GM06990 (cell line): ENCODE measurements around the gene UNC80.

ENCODE experiments used
- DNase-seq: peaks from one replicate; pipeline ENCODE4 v3.0.0-alpha.2; 2011; ENCODE audit not compliant: insufficient read length; ENCODE audit errors: extremely low read depth
- H3K27me3 ChIP-seq: replicated peaks from 2 replicates; pipeline ENCODE4 v1.6.0; 2011; ENCODE audit warnings: low read length; ENCODE audit not compliant: control insufficient read depth, insufficient read depth
- H3K36me3 ChIP-seq: 2 replicates; pipeline ENCODE4 v1.5.1; 2011; ENCODE audit warnings: low read length; ENCODE audit not compliant: control insufficient read depth, insufficient read depth
- H3K4me3 ChIP-seq: replicated peaks from 2 replicates; pipeline ENCODE4 v1.5.1; 2011; ENCODE audit warnings: low read depth, mild to moderate bottlenecking, control low read depth, low read length
- TF ChIP-seq, protein P1 (sequence below): IDR thresholded peaks from 2 replicates; pipeline ENCODE4 v1.5.1; 2011; ENCODE audit warnings: low read length, control low read depth, mild to moderate bottlenecking, inconsistent platforms; ENCODE audit not compliant: insufficient read depth, poor library complexity, severe bottlenecking

The UNC80 gene

DNA sequence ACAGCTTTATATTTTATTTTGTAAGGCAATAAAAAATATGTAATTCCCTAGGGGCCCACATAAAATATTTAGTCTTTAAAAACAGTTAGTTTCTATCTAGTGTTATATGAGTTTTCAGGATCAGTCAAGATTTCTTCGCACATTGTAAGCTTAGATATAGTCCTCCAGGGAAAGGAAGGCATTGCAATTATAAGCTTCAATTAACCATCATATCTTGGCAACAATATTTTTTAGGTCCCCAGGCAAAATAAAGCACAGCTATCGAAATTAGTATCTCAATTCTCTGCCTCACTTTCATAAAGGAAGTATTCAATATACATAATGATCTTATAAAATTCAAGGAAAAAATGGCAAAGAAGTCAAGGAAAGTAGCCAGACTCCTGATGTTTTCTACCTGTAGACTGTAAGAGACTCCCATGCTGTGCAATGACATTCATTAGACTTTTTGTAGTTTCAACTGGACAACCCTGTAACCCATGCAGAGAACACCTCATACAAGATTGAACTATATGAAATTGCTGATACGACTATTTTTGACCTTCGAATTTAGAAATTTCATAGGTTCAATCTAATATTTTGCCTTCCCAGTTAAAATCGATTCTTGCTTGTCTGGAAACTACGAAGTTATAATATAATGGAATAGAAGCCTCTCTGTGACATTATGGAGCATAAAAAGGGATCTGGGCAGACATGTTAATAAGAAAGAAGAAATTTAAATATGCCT lies 96.8 kb downstream of the UNC80 start:
- Histone ChIP-seq H3K27me3 (no peaks in the 10 kb centered on the region), H3K36me3 (no peaks in the 10 kb centered on the region), H3K4me3 (no peak overlapping the region)
- no peak for DNase-seq
- TF ChIP-seq, protein P1, sequence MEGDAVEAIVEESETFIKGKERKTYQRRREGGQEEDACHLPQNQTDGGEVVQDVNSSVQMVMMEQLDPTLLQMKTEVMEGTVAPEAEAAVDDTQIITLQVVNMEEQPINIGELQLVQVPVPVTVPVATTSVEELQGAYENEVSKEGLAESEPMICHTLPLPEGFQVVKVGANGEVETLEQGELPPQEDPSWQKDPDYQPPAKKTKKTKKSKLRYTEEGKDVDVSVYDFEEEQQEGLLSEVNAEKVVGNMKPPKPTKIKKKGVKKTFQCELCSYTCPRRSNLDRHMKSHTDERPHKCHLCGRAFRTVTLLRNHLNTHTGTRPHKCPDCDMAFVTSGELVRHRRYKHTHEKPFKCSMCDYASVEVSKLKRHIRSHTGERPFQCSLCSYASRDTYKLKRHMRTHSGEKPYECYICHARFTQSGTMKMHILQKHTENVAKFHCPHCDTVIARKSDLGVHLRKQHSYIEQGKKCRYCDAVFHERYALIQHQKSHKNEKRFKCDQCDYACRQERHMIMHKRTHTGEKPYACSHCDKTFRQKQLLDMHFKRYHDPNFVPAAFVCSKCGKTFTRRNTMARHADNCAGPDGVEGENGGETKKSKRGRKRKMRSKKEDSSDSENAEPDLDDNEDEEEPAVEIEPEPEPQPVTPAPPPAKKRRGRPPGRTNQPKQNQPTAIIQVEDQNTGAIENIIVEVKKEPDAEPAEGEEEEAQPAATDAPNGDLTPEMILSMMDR: no peak

DNA sequence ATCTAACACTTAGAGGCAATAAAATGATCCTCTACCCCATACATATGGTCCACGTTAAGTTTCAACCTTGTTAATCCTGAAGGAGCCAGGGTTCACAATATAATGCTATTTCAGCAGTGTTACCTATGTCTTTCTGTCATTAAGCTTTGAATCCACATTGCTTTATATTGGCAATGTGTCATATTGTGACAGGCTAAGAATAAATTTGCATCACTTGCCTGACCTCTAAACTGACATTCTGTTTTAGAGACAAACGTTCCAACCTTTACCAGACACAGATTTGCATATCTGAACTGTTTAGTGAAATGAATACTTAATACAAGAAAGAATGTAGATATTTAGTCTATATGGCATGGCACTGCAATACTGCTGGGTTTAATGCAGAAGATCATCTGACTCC lies 98.4 kb downstream of the UNC80 start:
- TF ChIP-seq, protein P1: no peak
- Histone ChIP-seq H3K27me3 (no peaks in the 10 kb centered on the region), H3K4me3 (no peak overlapping the region), H3K36me3 (no peaks in the 10 kb centered on the region)
- DNase-seq: no peak

DNA sequence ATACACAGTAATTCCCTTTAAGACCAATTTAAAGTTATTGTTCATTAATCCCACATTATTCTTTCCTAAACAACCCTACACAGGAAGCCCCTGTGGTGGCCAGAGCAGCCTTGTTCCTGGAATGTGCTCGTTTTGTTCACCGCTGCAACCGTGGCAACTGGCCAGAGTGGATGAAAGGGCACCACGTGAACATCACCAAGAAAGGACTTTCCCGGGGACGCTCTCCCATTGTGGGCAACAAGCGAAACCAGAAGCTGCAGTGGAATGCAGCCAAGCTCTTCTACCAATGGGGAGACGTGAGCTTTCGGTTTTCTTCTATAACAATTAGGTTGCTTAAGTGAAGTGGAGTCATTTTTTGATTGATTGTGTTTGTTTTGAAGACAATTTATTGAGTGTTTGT lies 101.0 kb downstream of the UNC80 start:
- H3K27me3 ChIP-seq: no peaks in the 10 kb centered on the region
- TF ChIP-seq, protein P1: no peak

DNA sequence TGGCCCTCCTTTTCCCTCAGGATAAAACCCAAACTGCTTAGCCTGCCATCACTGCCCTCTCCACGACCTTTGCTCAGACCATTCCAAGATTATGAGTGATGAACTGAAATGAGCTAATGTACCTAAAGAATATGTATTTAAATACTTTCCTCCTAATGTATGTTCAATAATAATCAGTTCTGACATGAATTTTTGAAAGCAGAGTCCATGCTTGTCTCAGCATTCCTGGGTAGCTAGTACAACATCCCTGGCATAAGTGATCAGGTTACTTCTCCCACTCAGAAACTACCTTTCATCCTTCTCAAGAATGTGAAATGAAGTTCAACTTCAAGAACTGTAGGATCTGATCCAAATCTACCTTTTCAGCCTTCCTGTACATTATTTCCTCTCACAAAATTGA lies 103.6 kb downstream of the UNC80 start:
- TF ChIP-seq, protein P1: no peak
- H3K36me3 ChIP-seq: no peaks in the 10 kb centered on the region
- H3K4me3 ChIP-seq: no peak overlapping the region
- no peaks in the 10 kb centered on the region for H3K27me3 ChIP-seq
- no peak for DNase-seq

More for the DNA sequence above, 101.0 kb downstream of the UNC80 start:
- no peak for DNase-seq
- Histone ChIP-seq H3K36me3 (no peaks in the 10 kb centered on the region), H3K4me3 (no peak overlapping the region)

DNA sequence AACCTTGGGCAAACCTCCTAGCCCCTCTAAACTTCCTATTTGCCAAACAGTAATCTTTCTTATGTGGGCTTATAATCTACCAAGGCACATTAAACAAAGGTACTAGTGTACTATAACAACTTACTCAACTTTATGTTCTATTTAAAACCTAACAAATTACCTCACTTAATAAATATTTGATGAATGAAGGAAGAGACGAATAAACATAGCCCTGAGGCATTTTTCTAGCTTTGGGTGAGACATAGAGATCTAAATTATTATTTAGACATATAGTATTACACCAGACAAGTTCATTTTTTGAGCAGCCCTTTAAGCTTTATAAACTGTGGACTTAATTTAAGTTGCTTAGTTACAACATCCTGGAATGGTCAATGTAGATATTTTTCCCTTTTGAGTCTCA lies 104.6 kb downstream of the UNC80 start:
- Histone ChIP-seq H3K36me3 (no peaks in the 10 kb centered on the region), H3K4me3 (no peak overlapping the region), H3K27me3 (no peaks in the 10 kb centered on the region)
- DNase-seq: no peak
- TF ChIP-seq, protein P1: no peak

DNA sequence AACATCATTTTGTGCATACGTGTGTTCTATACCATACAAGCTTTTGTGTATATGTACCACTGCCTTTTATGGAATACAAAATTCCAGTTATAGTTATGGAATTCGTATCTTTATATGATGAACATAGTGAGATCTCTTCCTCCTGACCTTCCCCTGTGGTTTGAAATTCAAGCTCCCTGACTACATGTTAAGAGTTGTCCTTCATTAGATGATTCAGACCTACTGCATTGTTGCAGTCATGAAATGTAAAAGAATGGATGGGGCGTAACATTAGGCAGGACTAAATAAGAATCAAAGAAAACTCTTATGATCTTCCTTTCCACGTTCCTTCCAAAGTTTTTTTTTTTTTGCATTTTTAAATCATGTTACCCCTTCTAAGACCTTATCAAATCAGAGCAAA lies 107.1 kb downstream of the UNC80 start:
- no peak overlapping the region for H3K4me3 ChIP-seq
- H3K27me3 ChIP-seq: no peaks in the 10 kb centered on the region
- TF ChIP-seq, protein P1: no peak
- H3K36me3 ChIP-seq: no peaks in the 10 kb centered on the region
- no peak for DNase-seq
